B cell (primary cell): Measurements from ENCODE around the gene IGFALS. TPM values are rescaled to one million over a fixed set of nuclear protein-coding genes. Genes with fewer than 3 reads are reported as not detected.

ENCODE experiments used
- ATAC-seq: fragments of 200-7000 bp; cut with Tn5 transposase; one replicate; pipeline ENCODE4 v1.10.0; 2021; ENCODE audit warnings: low read depth, mild to moderate bottlenecking, moderate number of reproducible peaks, moderate library complexity
- CTCF ChIA-PET: fragments of 350-600 bp; sonication (Branson Sonifier 250); formaldehyde crosslinking; loops from one replicate; lab custom pipeline; 2021; ENCODE audit warnings: antibody characterized with exemption, inconsistent platforms; lab: Charles Lee
- POLR2A ChIA-PET: fragments of 350-600 bp; sonication (Branson Sonifier 250); formaldehyde crosslinking; loops from one replicate; lab custom pipeline; 2021; ENCODE audit warnings: antibody characterized with exemption; lab: Charles Lee
- DNase-seq: peaks from one replicate; pipeline ENCODE4 v3.0.0; 2013
- H2AFZ ChIP-seq: 2 replicates; pipeline ENCODE4 v1.6.1; 2012; ENCODE audit warnings: mild to moderate bottlenecking, low read depth, low read length; ENCODE audit not compliant: insufficient read depth, poor library complexity, severe bottlenecking
- H3K27ac ChIP-seq, 2 donors: 1 replicate in 1 of 2; 2 replicates in 1 of 2; pipeline ENCODE4 v1.5.1; 2012 to 2013; ENCODE audit warnings: low read length in 2 of 2, mild to moderate bottlenecking in 2 of 2, moderate library complexity in 1 of 2
- H3K27me3 ChIP-seq, 4 experiments: fragments of 200-600 bp in 1 of 4; sonication (generic) in 1 of 4; replicated peaks in 1 of 4; 1 replicate in 2 of 4; 2 replicates in 2 of 4; pipeline versions ENCODE4 v1.6.1 to v1.7.0; 2013 to 2016; ENCODE audit warnings: low read length in 3 of 4, mild to moderate bottlenecking in 2 of 4, mixed read lengths in 1 of 4, moderate library complexity in 1 of 4; ENCODE audit not compliant: insufficient read depth in 4 of 4, control insufficient read depth in 3 of 4; ENCODE audit errors: control extremely low read depth in 1 of 4
- H3K36me3 ChIP-seq, 2 experiments: replicated peaks in 1 of 2; 1 replicate in 1 of 2; 2 replicates in 1 of 2; pipeline versions ENCODE4 v1.6.1 to v1.7.1; 2013; ENCODE audit warnings: low read length in 1 of 2; ENCODE audit not compliant: insufficient read depth in 2 of 2, control insufficient read depth in 1 of 2; ENCODE audit errors: control extremely low read depth in 1 of 2, extremely low read depth in 1 of 2
- H3K4me1 ChIP-seq, 2 donors: fragments of 200-600 bp in 1 of 2; sonication (generic) in 1 of 2; 1 replicate in 1 of 2; 2 replicates in 1 of 2; pipeline versions ENCODE4 v1.5.1 to v1.6.1; 2013 to 2017; ENCODE audit warnings: low read length in 2 of 2; ENCODE audit not compliant: control insufficient read depth in 2 of 2, insufficient read depth in 2 of 2
- H3K4me2 ChIP-seq: replicated peaks from 2 replicates; pipeline ENCODE3; 2012; ENCODE audit warnings: mild to moderate bottlenecking, low read depth, low read length; ENCODE audit not compliant: poor library complexity, severe bottlenecking
- H3K4me3 ChIP-seq, 5 experiments: fragments of 200-600 bp in 1 of 5; sonication (generic) in 1 of 5; 1 replicate in 3 of 5; 2 replicates in 2 of 5; pipeline versions ENCODE4 v1.5.1 to v1.7.0; 2011 to 2016; ENCODE audit warnings: low read length in 4 of 5, mild to moderate bottlenecking in 4 of 5, low read depth in 2 of 5, control low read depth in 1 of 5, moderate library complexity in 1 of 5; ENCODE audit not compliant: insufficient read depth in 1 of 5; ENCODE audit errors: control extremely low read depth in 1 of 5, extremely low read depth in 1 of 5
- H3K79me2 ChIP-seq: fragments of 200-600 bp; sonication (generic); one replicate; pipeline ENCODE4 v1.6.0; 2016; ENCODE audit warnings: low read length; ENCODE audit not compliant: control insufficient read depth, insufficient read depth
- H3K9ac ChIP-seq: fragments of 200-600 bp; sonication (generic); 2 replicates; pipeline ENCODE4 v1.6.1; 2017; ENCODE audit warnings: mild to moderate bottlenecking, low read length, moderate library complexity
- H3K9me3 ChIP-seq, 3 donors: one replicate each; pipeline versions ENCODE4 v1.6.1 to v1.7.1; 2013; ENCODE audit warnings: low read length in 2 of 3; ENCODE audit not compliant: control insufficient read depth in 2 of 3, insufficient read depth in 1 of 3; ENCODE audit errors: control extremely low read depth in 1 of 3
- H4K20me1 ChIP-seq: 2 replicates; pipeline ENCODE4 v1.6.0; 2012; ENCODE audit warnings: mild to moderate bottlenecking, low read length; ENCODE audit not compliant: insufficient read depth, control insufficient read depth, poor library complexity, severe bottlenecking
- H3K27ac Mint-ChIP-seq: one replicate; pipeline ENCODE4 v1.8.0; 2021; ENCODE audit warnings: mixed read lengths
- H3K27me3 Mint-ChIP-seq: one replicate; pipeline ENCODE4 v1.8.0; 2021; ENCODE audit warnings: mixed read lengths
- H3K4me1 Mint-ChIP-seq: one replicate; pipeline ENCODE4 v1.8.0; 2021; ENCODE audit warnings: mixed read lengths
- H3K4me3 Mint-ChIP-seq: one replicate; pipeline ENCODE4 v1.8.0; 2021; ENCODE audit warnings: mixed read lengths
- H3K9me3 Mint-ChIP-seq: one replicate; pipeline ENCODE4 v1.8.0; 2022; ENCODE audit warnings: mixed read lengths; ENCODE audit not compliant: insufficient read depth
- CTCF ChIP-seq: fragments of 200-600 bp; IDR thresholded peaks from one replicate; pipeline ENCODE4 v1.8.0; 2022; ENCODE audit warnings: antibody characterized with exemption, mild to moderate bottlenecking
- EZH2 ChIP-seq: IDR thresholded peaks from 2 replicates; pipeline ENCODE4 v1.6.1; 2012; ENCODE audit warnings: borderline replicate concordance, low read depth, mild to moderate bottlenecking, moderate library complexity, low read length; ENCODE audit not compliant: insufficient read depth, poor library complexity, severe bottlenecking
- WGBS: methylation state at CpG from one replicate; pipeline ENCODE4 v1.1.5; 2013; ENCODE audit warnings: missing lambda C conversion rate; ENCODE audit not compliant: insufficient coverage; 5-methylcytosine and 5-hydroxymethylcytosine counted together
- intact Hi-C: fragments of 100-400 bp; cut with micrococcal nuclease; formaldehyde crosslinking; loops from one replicate; pipeline ENCODE4 v1.10.0; 2022
- polyA plus RNA-seq: library from polyadenylated mRNA; depleted of rRNA; stranded (reverse); fragments of >200 nt; gene quantifications from 2 replicates; pipeline ENCODE4 v1.2.3, GENCODE V29; 2012
- total RNA-seq, 2 donors: library from RNA; stranded (reverse); fragments of 120-200 nt in 1 of 2; gene quantifications; 1 replicate in 1 of 2; 2 replicates in 1 of 2; pipeline versions ENCODE4 v1.2.3 to v1.2.4, GENCODE V29; 2013 to 2022

The IGFALS gene
- total and polyA plus RNA-seq, 2 donors (not counting 1 experiment from before 2014, with no cell fraction given), result 0.49 TPM; not detected in 1

GRCh38 chr16:1787056-1787321, 6.5 kb downstream of the IGFALS start:
- DNase-seq, result no peak
- no peak overlapping the region for H3K4me2 ChIP-seq
- Mint-ChIP-seq H3K27ac (no peak overlapping the region), H3K9me3 (no peaks in the 10 kb centered on the region), H3K4me1 (peaks cover 10% of the 10 kb centered on the region), H3K27me3 (no peaks in the 10 kb centered on the region), H3K4me3 (no peak overlapping the region)
- no peak for ATAC-seq
- intact Hi-C loops, result no loop called here
- ChIA-PET POLR2A (interaction anchor here (0.5 kb wide), 1 partner anchor 14 kb away, joined by 3 read pairs; the partner anchor contains the start of genes EME2 and MRPS34), CTCF (no interaction called here)
- H3K9me3 ChIP-seq, result no peaks in the 10 kb centered on the region
- H3K27ac ChIP-seq, result no peak overlapping the region
- H4K20me1 ChIP-seq, result peaks cover 57% of the 10 kb centered on the region
- peaks cover 65% of the 10 kb centered on the region for H3K79me2 ChIP-seq
- H3K27me3 ChIP-seq, result no peaks in the 10 kb centered on the region
- H3K4me1 ChIP-seq, result peaks cover 0 to 12% of the 10 kb centered on the region in 2 donors
- 96% methylated on average over 6 of the region's 6 CpGs for WGBS
- H3K9ac ChIP-seq, result no peak overlapping the region
- peaks cover 0 to 33% of the 10 kb centered on the region in 2 experiments for H3K36me3 ChIP-seq
- H2AFZ ChIP-seq, result no peak overlapping the region
- no peak for TF ChIP-seq EZH2
- TF ChIP-seq CTCF, result no peak
- H3K4me3 ChIP-seq, result no peak overlapping the region

GRCh38 chr16:1786242-1787055, 7.1 kb downstream of the IGFALS start:
- no peak for ATAC-seq
- H3K27ac ChIP-seq, result no peak overlapping the region
- H3K4me2 ChIP-seq, result no peak overlapping the region
- H3K4me3 ChIP-seq, result no peak overlapping the region
- POLR2A ChIA-PET, result no interaction called here
- Mint-ChIP-seq H3K27me3 (no peaks in the 10 kb centered on the region), H3K9me3 (no peaks in the 10 kb centered on the region), H3K4me3 (no peak overlapping the region), H3K4me1 (peaks cover 15% of the 10 kb centered on the region), H3K27ac (no peak overlapping the region)
- no peak for DNase-seq
- CTCF ChIA-PET, result no interaction called here
- H3K36me3 ChIP-seq, result peaks cover 0 to 33% of the 10 kb centered on the region in 2 experiments
- no peaks in the 10 kb centered on the region for H3K9me3 ChIP-seq
- intact Hi-C loops, result no loop called here
- peaks cover 70% of the 10 kb centered on the region for H3K79me2 ChIP-seq
- 97% methylated on average over 51 of the region's 51 CpGs for WGBS
- no peak overlapping the region for H3K9ac ChIP-seq
- no peak overlapping the region for H2AFZ ChIP-seq
- H3K4me1 ChIP-seq, result peaks cover 4 to 17% of the 10 kb centered on the region in 2 donors
- TF ChIP-seq CTCF, result no peak
- no peak for TF ChIP-seq EZH2
- no peaks in the 10 kb centered on the region for H3K27me3 ChIP-seq
- peaks cover 62% of the 10 kb centered on the region for H4K20me1 ChIP-seq
